ENCODE results near the gene MAGEB6. TPM values are rescaled to one million over a fixed set of nuclear protein-coding genes. Genes with fewer than 3 reads are reported as not detected.
A peak's percentile ranks its signal among the peaks of the same experiment; 100 is the strongest.

MAGEB6 gene, protein sequence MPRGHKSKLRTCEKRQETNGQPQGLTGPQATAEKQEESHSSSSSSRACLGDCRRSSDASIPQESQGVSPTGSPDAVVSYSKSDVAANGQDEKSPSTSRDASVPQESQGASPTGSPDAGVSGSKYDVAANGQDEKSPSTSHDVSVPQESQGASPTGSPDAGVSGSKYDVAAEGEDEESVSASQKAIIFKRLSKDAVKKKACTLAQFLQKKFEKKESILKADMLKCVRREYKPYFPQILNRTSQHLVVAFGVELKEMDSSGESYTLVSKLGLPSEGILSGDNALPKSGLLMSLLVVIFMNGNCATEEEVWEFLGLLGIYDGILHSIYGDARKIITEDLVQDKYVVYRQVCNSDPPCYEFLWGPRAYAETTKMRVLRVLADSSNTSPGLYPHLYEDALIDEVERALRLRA
- not detected for total RNA-seq
- not detected for polyA plus RNA-seq (2013, experiment 1 of 2)
- polyA plus RNA-seq (2013, experiment 2 of 2): not detected
- long read RNA-seq, experiment 1: 0 reads
- long read RNA-seq, experiment 2: 0 reads
- long read RNA-seq, experiment 3: 0 reads
- long read RNA-seq, experiment 4: 0 reads

DNA sequence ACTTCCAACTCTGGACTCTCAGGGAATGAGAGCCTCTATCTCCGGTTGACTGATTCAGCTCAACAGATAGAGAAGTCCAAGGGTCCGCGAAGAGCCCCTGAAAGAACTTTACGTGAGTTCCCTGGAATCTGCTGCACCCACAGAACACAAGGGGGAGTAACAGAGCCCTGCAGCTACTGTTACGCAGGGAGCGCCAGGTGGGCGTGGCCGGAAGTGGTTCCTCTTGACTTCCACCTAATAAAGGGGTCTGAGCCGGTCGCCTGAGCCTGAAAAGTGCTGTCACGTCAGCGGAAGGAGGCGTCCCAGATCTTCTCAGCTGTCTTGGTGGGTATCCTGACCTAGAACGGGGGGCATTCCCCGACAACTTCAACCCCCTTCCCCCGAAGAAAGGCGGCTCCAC is at the start of gene MAGEB6:
MAGEB6 (plus strand) TSS at position 237 of the 400 bp plus-strand sequence. CDS start 1,407 bp downstream, outside the sequence.
- peaks cover 37% of the 10 kb centered on the region for H3K9me3 Mint-ChIP-seq
- peak; percentile 46 for DNase-seq
- Histone ChIP-seq H3K9me3 (ENCODE audit: control insufficient read depth, low read length) (no peaks in the 10 kb centered on the region), H3K4me1 (ENCODE audit: control insufficient read depth, insufficient read depth, low read length) (no peaks in the 10 kb centered on the region), H3K27ac (ENCODE audit: low read depth, low read length) (no peak within 1 kb of the TSS), H3K4me3 (ENCODE audit: low read length) (no peak within 1 kb of the TSS), H3K9ac (ENCODE audit: extremely low read depth, low read length, poor library complexity, severe bottlenecking) (no peak within 1 kb of the TSS), H3K36me3 (ENCODE audit: control insufficient read depth, insufficient read depth, low read length) (no peaks in the 10 kb centered on the region), H3K27me3 (ENCODE audit: control insufficient read depth, insufficient read depth, low read length, poor library complexity, severe bottlenecking) (no peaks in the 10 kb centered on the region)
- H3K27ac Mint-ChIP-seq: no peak within 1 kb of the TSS
- TF ChIP-seq, protein P1, sequence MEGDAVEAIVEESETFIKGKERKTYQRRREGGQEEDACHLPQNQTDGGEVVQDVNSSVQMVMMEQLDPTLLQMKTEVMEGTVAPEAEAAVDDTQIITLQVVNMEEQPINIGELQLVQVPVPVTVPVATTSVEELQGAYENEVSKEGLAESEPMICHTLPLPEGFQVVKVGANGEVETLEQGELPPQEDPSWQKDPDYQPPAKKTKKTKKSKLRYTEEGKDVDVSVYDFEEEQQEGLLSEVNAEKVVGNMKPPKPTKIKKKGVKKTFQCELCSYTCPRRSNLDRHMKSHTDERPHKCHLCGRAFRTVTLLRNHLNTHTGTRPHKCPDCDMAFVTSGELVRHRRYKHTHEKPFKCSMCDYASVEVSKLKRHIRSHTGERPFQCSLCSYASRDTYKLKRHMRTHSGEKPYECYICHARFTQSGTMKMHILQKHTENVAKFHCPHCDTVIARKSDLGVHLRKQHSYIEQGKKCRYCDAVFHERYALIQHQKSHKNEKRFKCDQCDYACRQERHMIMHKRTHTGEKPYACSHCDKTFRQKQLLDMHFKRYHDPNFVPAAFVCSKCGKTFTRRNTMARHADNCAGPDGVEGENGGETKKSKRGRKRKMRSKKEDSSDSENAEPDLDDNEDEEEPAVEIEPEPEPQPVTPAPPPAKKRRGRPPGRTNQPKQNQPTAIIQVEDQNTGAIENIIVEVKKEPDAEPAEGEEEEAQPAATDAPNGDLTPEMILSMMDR (conservative IDR thresholded peaks at IDR 0.05): no peak
- H3K27me3 Mint-ChIP-seq (ENCODE audit: insufficient read depth): no peaks in the 10 kb centered on the region
- WGBS, 2 experiments (ENCODE audit: insufficient coverage in 1 of 2, insufficient read length in 1 of 2): 90 to 93% methylated on average over 2 to 17 of the region's 17 CpGs
- H3K4me3 Mint-ChIP-seq: no peak within 1 kb of the TSS
- H3K4me1 Mint-ChIP-seq: no peaks in the 10 kb centered on the region
- no peaks in the 10 kb centered on the region for H3K36me3 Mint-ChIP-seq (ENCODE audit: low read depth)

DNA sequence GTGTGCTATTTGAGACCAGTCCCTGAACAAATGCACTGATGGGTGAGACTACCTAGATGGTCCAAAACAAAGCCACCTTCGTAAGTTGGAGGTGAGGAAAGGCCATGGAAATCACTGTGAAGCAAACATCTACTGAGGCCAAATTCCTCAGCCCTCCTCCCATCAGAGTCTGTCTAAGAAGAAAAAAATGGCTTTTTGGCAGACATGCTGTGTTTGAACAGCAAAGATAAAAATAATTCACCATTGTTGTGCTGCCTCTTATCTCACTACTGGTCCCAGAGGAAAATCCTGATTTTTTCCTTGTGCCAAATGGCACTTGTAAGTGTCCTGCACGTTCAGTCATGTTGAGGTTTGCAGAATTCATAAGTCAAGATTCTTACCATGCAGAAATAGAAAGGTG is 46.2 kb upstream of the MAGEB6 start:
- no peaks in the 10 kb centered on the region for H3K9me3 ChIP-seq (ENCODE audit: control insufficient read depth, low read length)
- no peak overlapping the region for H3K9ac ChIP-seq (ENCODE audit: extremely low read depth, low read length, poor library complexity, severe bottlenecking)
- no peaks in the 10 kb centered on the region for H3K27me3 Mint-ChIP-seq (ENCODE audit: insufficient read depth)
- no peak overlapping the region for H3K27ac Mint-ChIP-seq
- H3K9me3 Mint-ChIP-seq: peaks cover 37% of the 10 kb centered on the region
- H3K4me1 Mint-ChIP-seq: peaks cover 6% of the 10 kb centered on the region
- H3K4me3 Mint-ChIP-seq: no peak overlapping the region
- DNase-seq: no peak
- no peaks in the 10 kb centered on the region for H3K4me1 ChIP-seq (ENCODE audit: control insufficient read depth, insufficient read depth, low read length)
- 89% methylated on average over 2 of the region's 2 CpGs; no CpG with 5 or more reads in 1 of the 2 experiments for WGBS, 2 experiments (ENCODE audit: insufficient coverage in 1 of 2, insufficient read length in 1 of 2)
- no peaks in the 10 kb centered on the region for H3K36me3 ChIP-seq (ENCODE audit: control insufficient read depth, insufficient read depth, low read length)
- H3K27ac ChIP-seq (ENCODE audit: low read depth, low read length): no peak overlapping the region
- no peaks in the 10 kb centered on the region for H3K27me3 ChIP-seq (ENCODE audit: control insufficient read depth, insufficient read depth, low read length, poor library complexity, severe bottlenecking)
- H3K36me3 Mint-ChIP-seq (ENCODE audit: low read depth): no peaks in the 10 kb centered on the region
- TF ChIP-seq, protein P1 (conservative IDR thresholded peaks at IDR 0.05): no peak
- H3K4me3 ChIP-seq (ENCODE audit: low read length): no peak overlapping the region

DNA sequence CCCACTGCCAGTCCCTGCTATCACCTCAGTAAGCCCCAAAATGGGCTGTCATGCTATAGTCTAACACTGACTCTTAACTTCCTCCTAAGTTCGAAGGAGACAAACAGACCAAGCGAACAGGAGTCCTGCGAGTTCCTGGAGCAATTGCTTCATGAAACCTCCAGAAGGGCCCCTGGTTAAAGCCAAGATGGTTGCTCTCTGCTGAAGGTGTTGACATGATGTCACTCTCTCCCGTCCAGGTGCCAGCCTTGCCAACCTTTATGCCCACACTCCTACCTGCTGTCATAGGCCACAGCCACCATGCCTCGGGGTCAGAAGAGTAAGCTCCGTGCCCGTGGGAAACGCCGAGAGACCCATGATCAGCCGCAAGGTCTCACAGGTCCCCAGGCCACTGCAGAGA is 31.9 kb upstream of the MAGEB6 start, which contains the start of gene MAGEB6B:
MAGEB6B (plus strand) TSS at position 301 of the 400 bp plus-strand sequence; CDS start at position 301, 0 bp downstream.
- H3K36me3 Mint-ChIP-seq (ENCODE audit: low read depth): no peaks in the 10 kb centered on the region
- TF ChIP-seq, protein P1 (conservative IDR thresholded peaks at IDR 0.05): no peak
- peaks cover 60% of the 10 kb centered on the region for H3K9me3 Mint-ChIP-seq
- no peak within 1 kb of the TSS for H3K27ac Mint-ChIP-seq
- H3K4me3 ChIP-seq (ENCODE audit: low read length): no peak within 1 kb of the TSS
- H3K4me1 ChIP-seq (ENCODE audit: control insufficient read depth, insufficient read depth, low read length): no peaks in the 10 kb centered on the region
- no peak within 1 kb of the TSS for H3K9ac ChIP-seq (ENCODE audit: extremely low read depth, low read length, poor library complexity, severe bottlenecking)
- 93 to 100% methylated on average over 7 to 10 of the region's 10 CpGs for WGBS, 2 experiments (ENCODE audit: insufficient coverage in 1 of 2, insufficient read length in 1 of 2)
- no peaks in the 10 kb centered on the region for H3K36me3 ChIP-seq (ENCODE audit: control insufficient read depth, insufficient read depth, low read length)
- no peak within 1 kb of the TSS for H3K27ac ChIP-seq (ENCODE audit: low read depth, low read length)
- no peaks in the 10 kb centered on the region for H3K27me3 ChIP-seq (ENCODE audit: control insufficient read depth, insufficient read depth, low read length, poor library complexity, severe bottlenecking)
- no peak within 1 kb of the TSS for H3K4me3 Mint-ChIP-seq
- no peaks in the 10 kb centered on the region for H3K4me1 Mint-ChIP-seq
- H3K27me3 Mint-ChIP-seq (ENCODE audit: insufficient read depth): no peaks in the 10 kb centered on the region
- H3K9me3 ChIP-seq (ENCODE audit: control insufficient read depth, low read length): no peaks in the 10 kb centered on the region
- DNase-seq: no peak
